Effector memory CD4-positive, alpha-beta T cell (primary cell): Measurements from ENCODE around the gene ONECUT3.

ENCODE experiments used
- DNase-seq, 3 donors: peaks; one replicate each; pipeline ENCODE4 v3.0.0-alpha.2; 2020
- H3K27ac ChIP-seq: 2 replicates; pipeline ENCODE4 v1.7.0; 2013; ENCODE audit warnings: mild to moderate bottlenecking, low read length, moderate library complexity; ENCODE audit not compliant: insufficient read depth, poor library complexity, severe bottlenecking
- H3K27me3 ChIP-seq: replicated peaks from 2 replicates; pipeline ENCODE4 v1.7.0; 2013; ENCODE audit warnings: mild to moderate bottlenecking, low read length; ENCODE audit not compliant: insufficient read depth, control insufficient read depth, poor library complexity, severe bottlenecking
- H3K36me3 ChIP-seq: 2 replicates; pipeline ENCODE4 v1.7.0; 2013; ENCODE audit warnings: mild to moderate bottlenecking, low read length, moderate library complexity; ENCODE audit not compliant: control insufficient read depth, insufficient read depth
- H3K4me1 ChIP-seq: 2 replicates; pipeline ENCODE4 v1.7.0; 2013; ENCODE audit warnings: low read length, mild to moderate bottlenecking; ENCODE audit not compliant: control insufficient read depth, insufficient read depth, poor library complexity, severe bottlenecking
- H3K4me3 ChIP-seq: 2 replicates; pipeline ENCODE4 v1.7.0; 2013; ENCODE audit warnings: low read length, low read depth, mild to moderate bottlenecking; ENCODE audit not compliant: insufficient read depth, poor library complexity, severe bottlenecking
- H3K9me3 ChIP-seq: 2 replicates; pipeline ENCODE4 v1.7.0; 2013; ENCODE audit warnings: mild to moderate bottlenecking, low read length, moderate library complexity; ENCODE audit not compliant: control insufficient read depth

The ONECUT3 gene

GRCh38 chr19:1736927-1737326, 16.4 kb upstream of the ONECUT3 start:
- Histone ChIP-seq H3K4me3 (no peak overlapping the region), H3K4me1 (no peaks in the 10 kb centered on the region), H3K27me3 (peaks cover 12% of the 10 kb centered on the region), H3K36me3 (no peaks in the 10 kb centered on the region), H3K9me3 (no peaks in the 10 kb centered on the region), H3K27ac (no peak overlapping the region)
- DNase-seq: no peak

- Histone ChIP-seq H3K27ac (no peak overlapping the region), H3K36me3 (no peaks in the 10 kb centered on the region), H3K4me3 (no peak overlapping the region), H3K9me3 (no peaks in the 10 kb centered on the region), H3K27me3 (peaks cover 17% of the 10 kb centered on the region), H3K4me1 (no peaks in the 10 kb centered on the region)
- no peak for DNase-seq
Observed at GRCh38 chr19:1739960-1740629, 13.2 kb upstream of the ONECUT3 start.

- DNase-seq: no peak
- H3K27me3 ChIP-seq: peaks cover 29% of the 10 kb centered on the region
- peaks cover 12% of the 10 kb centered on the region for H3K4me1 ChIP-seq
- no peaks in the 10 kb centered on the region for H3K9me3 ChIP-seq
- no peaks in the 10 kb centered on the region for H3K36me3 ChIP-seq
- H3K27ac ChIP-seq: no peak overlapping the region
- H3K4me3 ChIP-seq: no peak overlapping the region
Observed at GRCh38 chr19:1742989-1743696, 10.2 kb upstream of the ONECUT3 start.

- Histone ChIP-seq H3K4me3 (no peak overlapping the region), H3K27me3 (peaks cover 40% of the 10 kb centered on the region), H3K4me1 (peaks cover 22% of the 10 kb centered on the region), H3K27ac (no peak overlapping the region), H3K9me3 (no peaks in the 10 kb centered on the region), H3K36me3 (no peaks in the 10 kb centered on the region)
- DNase-seq: no peak
Observed at GRCh38 chr19:1744133-1744665, 9.1 kb upstream of the ONECUT3 start.

- no peak overlapping the region for H3K27ac ChIP-seq
- no peak overlapping the region for H3K4me3 ChIP-seq
- DNase-seq: no peak
- H3K9me3 ChIP-seq: no peaks in the 10 kb centered on the region
- peaks cover 30% of the 10 kb centered on the region for H3K4me1 ChIP-seq
- H3K36me3 ChIP-seq: no peaks in the 10 kb centered on the region
- peaks cover 48% of the 10 kb centered on the region for H3K27me3 ChIP-seq
Observed at GRCh38 chr19:1744822-1745563, 8.3 kb upstream of the ONECUT3 start.

GRCh38 chr19:1745589-1746031, 7.7 kb upstream of the ONECUT3 start:
- Histone ChIP-seq H3K27ac (no peak overlapping the region), H3K4me3 (no peak overlapping the region), H3K9me3 (no peaks in the 10 kb centered on the region), H3K27me3 (peaks cover 54% of the 10 kb centered on the region), H3K4me1 (peaks cover 34% of the 10 kb centered on the region), H3K36me3 (no peaks in the 10 kb centered on the region)
- no peak for DNase-seq

GRCh38 chr19:1746401-1747284, 6.7 kb upstream of the ONECUT3 start:
- no peak overlapping the region for H3K27ac ChIP-seq
- peaks cover 34% of the 10 kb centered on the region for H3K4me1 ChIP-seq
- H3K27me3 ChIP-seq: peaks cover 64% of the 10 kb centered on the region
- H3K4me3 ChIP-seq: no peak overlapping the region
- no peaks in the 10 kb centered on the region for H3K36me3 ChIP-seq
- DNase-seq: no peak
- no peaks in the 10 kb centered on the region for H3K9me3 ChIP-seq

- DNase-seq: peak in 2 of 3 donors; percentile 8 to 25
- peaks cover 69% of the 10 kb centered on the region for H3K27me3 ChIP-seq
- H3K36me3 ChIP-seq: no peaks in the 10 kb centered on the region
- no peaks in the 10 kb centered on the region for H3K9me3 ChIP-seq
- H3K4me1 ChIP-seq: peaks cover 34% of the 10 kb centered on the region
- H3K4me3 ChIP-seq: peak overlapping the region; percentile 39
- H3K27ac ChIP-seq: no peak overlapping the region
Observed at GRCh38 chr19:1747285-1748114, 5.8 kb upstream of the ONECUT3 start.
